A549 treated with GW870086 at 1 μM for 4 hours (cell line): ENCODE results near the gene MAP3K15. TPM values are rescaled to one million over a fixed set of nuclear protein-coding genes. Genes with fewer than 3 reads are reported as not detected.

Source experiments
- total RNA-seq: library from RNA; stranded (reverse); fragments of 200-300 nt; extraction: Qiagen RNA extraction; gene quantifications from 5 replicates; pipeline ENCODE4 v1.2.3, GENCODE V29; 2022; ENCODE audit warnings: low read depth

MAP3K15 gene
- 1.4 to 2.3 TPM (median 1.9 TPM) in 5 replicates for total RNA-seq

GRCh38 chrX:19514791-19515614 is at the start of gene MAP3K15:
Gene MAP3K15, minus strand, starts transcription at chrX:19515508. Its CDS starts 247 bp downstream, at chrX:19515261.

GRCh38 chrX:19343535-19344408 is 171.5 kb downstream of the MAP3K15 start, which contains the start of gene PDHA1:
Gene PDHA1, plus strand, starts transcription at chrX:19343927. Its CDS starts 111 bp downstream, at chrX:19344038.

Other genes with a start within 250 kb of the MAP3K15 start
- 243 to 313 TPM (median 289 TPM) in 5 replicates for gene PDHA1, start 171.6 kb downstream of the MAP3K15 start, total RNA-seq